BE2C (cell line): ENCODE data around the gene KCNAB1.
A peak's percentile ranks its signal among the peaks of the same experiment; 100 is the strongest.

Experiments used
- DNase-seq: peaks from one replicate; pipeline ENCODE4 v3.0.0-alpha.2; 2020
- H3K27me3 ChIP-seq: fragments of 250-450 bp; sonication (Bioruptor Pico); 2 replicates; pipeline ENCODE4 v1.5.1; 2020; ENCODE audit warnings: mild to moderate bottlenecking
- H3K36me3 ChIP-seq: fragments of 250-450 bp; sonication (Bioruptor Pico); 2 replicates; pipeline ENCODE4 v1.5.1; 2020; ENCODE audit warnings: mild to moderate bottlenecking
- H3K4me1 ChIP-seq: fragments of 250-450 bp; sonication (Bioruptor Pico); 2 replicates; pipeline ENCODE4 v1.5.1; 2020
- H3K4me3 ChIP-seq: 2 replicates; pipeline ENCODE4 v1.5.1; 2011; ENCODE audit warnings: low read depth, low read length
- H3K9me3 ChIP-seq: fragments of 250-450 bp; sonication (Bioruptor Pico); 2 replicates; pipeline ENCODE4 v1.5.1; 2020
- CTCF ChIP-seq: IDR thresholded peaks from 2 replicates; pipeline ENCODE4 v1.5.1; 2012; ENCODE audit warnings: mild to moderate bottlenecking, low read depth, low read length

KCNAB1 gene

DNA sequence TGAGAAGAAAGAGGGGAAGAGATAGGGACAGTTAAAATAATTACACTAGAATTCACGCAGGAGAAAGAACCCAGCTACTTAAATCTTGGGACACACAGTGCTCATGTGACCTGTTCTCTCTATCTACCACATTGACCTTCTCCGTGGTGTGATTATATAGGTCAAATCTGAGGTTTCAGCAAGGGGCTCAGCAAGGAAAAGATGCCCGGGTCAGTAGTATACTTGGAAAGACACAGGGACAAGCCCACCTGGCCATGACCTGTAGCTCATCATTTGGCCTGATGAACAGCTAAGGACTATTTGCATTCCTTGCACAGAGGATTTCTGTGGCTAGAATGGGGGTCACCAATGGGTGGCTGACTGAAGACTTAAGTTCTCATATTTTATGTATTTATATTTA, 362.6 kb downstream of the KCNAB1 start:
- no peak for TF ChIP-seq CTCF

DNA sequence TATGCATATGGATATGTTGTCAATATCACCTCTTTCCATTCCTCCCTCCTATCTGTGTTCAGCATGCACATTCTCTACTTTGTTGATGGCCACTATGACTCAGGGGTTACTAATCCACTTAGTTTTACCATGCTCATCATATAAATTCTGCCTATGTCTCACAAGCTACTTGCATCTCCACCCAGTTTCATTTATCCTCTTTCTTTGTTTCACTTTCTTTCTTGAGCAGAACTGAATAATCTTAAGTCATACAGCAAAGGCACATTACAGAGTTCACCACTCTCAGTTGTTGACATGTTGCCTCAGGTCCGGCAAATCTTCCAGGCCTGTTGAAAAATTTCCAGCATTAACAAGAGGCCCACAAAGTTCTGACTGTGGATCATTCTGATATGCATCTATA, 363.0 kb downstream of the KCNAB1 start:
- no peaks in the 10 kb centered on the region for H3K36me3 ChIP-seq
- H3K4me1 ChIP-seq, result peaks cover 32% of the 10 kb centered on the region
- TF ChIP-seq CTCF, result no peak
- no peaks in the 10 kb centered on the region for H3K27me3 ChIP-seq
- no peak for DNase-seq
- no peaks in the 10 kb centered on the region for H3K9me3 ChIP-seq
- 0 out of 2 replicates have a peak overlapping the region, but pooled peaks have one; percentile 5 for H3K4me3 ChIP-seq

More for the DNA sequence above, 362.6 kb downstream of the KCNAB1 start:
- Histone ChIP-seq H3K4me1 (peaks cover 32% of the 10 kb centered on the region), H3K36me3 (no peaks in the 10 kb centered on the region), H3K4me3 (no peak overlapping the region), H3K9me3 (no peaks in the 10 kb centered on the region), H3K27me3 (no peaks in the 10 kb centered on the region)
- DNase-seq, result no peak

- Histone ChIP-seq H3K4me1 (peaks cover 28% of the 10 kb centered on the region), H3K27me3 (no peaks in the 10 kb centered on the region), H3K36me3 (no peaks in the 10 kb centered on the region), H3K4me3 (peak overlapping the region; percentile 13; the same call in 1 of the 2 replicates), H3K9me3 (no peaks in the 10 kb centered on the region)
- DNase-seq, result peak; percentile 39
- TF ChIP-seq CTCF, result no peak
These were observed 363.8 kb downstream of the KCNAB1 start for GRCh38 chr3:156483961-156484787.

- no peak overlapping the region for H3K4me3 ChIP-seq
- H3K36me3 ChIP-seq, result no peaks in the 10 kb centered on the region
- no peaks in the 10 kb centered on the region for H3K9me3 ChIP-seq
- no peak for TF ChIP-seq CTCF
- no peak for DNase-seq
- H3K4me1 ChIP-seq, result peaks cover 9% of the 10 kb centered on the region
- no peaks in the 10 kb centered on the region for H3K27me3 ChIP-seq
These were observed 368.4 kb downstream of the KCNAB1 start for GRCh38 chr3:156488767-156489166.

DNA sequence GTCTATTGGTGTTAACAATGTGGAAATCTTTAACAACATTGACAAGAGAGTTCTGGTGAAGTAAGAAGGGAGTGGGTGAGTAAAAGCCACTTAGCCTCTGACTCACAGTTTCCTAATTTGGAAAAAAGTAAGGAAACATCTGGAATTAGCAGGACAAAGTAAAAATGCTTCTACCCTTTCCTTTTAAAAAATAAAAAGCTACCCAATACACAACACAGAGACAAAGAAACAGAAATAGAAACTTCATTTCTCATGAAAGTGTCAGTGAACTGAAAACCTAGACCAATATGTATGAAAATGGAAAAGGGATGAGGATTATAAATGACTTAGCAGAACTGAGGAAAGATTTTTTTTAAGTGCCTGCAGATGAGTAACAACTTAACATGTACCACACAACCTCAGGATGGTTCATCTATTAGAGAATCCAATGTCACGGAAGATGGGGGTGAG, 369.1 kb downstream of the KCNAB1 start:
- TF ChIP-seq CTCF, result no peak
- H3K9me3 ChIP-seq, result no peaks in the 10 kb centered on the region; the same call in 1 of the 2 replicates
- no peak overlapping the region for H3K4me3 ChIP-seq
- peaks cover 6% of the 10 kb centered on the region for H3K4me1 ChIP-seq
- DNase-seq, result no peak
- no peaks in the 10 kb centered on the region for H3K36me3 ChIP-seq
- no peaks in the 10 kb centered on the region for H3K27me3 ChIP-seq

- H3K9me3 ChIP-seq, result no peaks in the 10 kb centered on the region; the same call in 1 of the 2 replicates
- no peaks in the 10 kb centered on the region for H3K36me3 ChIP-seq
- no peak for DNase-seq
- no peaks in the 10 kb centered on the region for H3K27me3 ChIP-seq
- H3K4me1 ChIP-seq, result peaks cover 6% of the 10 kb centered on the region
- no peak overlapping the region for H3K4me3 ChIP-seq
- no peak for TF ChIP-seq CTCF
These were observed 370.8 kb downstream of the KCNAB1 start for GRCh38 chr3:156491192-156491591.
